Progenitor cell of endocrine pancreas (in vitro differentiated cells): ENCODE measurements around the gene ADGRL3. TPM values are rescaled to one million over a fixed set of nuclear protein-coding genes. Genes with fewer than 3 reads are reported as not detected.
"Not testable (repeated sequence)": the region's sequence is repeated elsewhere in the genome, so short reads cannot be mapped to it uniquely, and the experiment has no call there.

ENCODE experiments used
- DNase-seq: peaks from one replicate; pipeline ENCODE4 v3.0.0; 2021; ENCODE audit warnings: low spot score; ENCODE audit not compliant: unreplicated experiment
- H3K27ac Mint-ChIP-seq: 2 replicates; pipeline ENCODE4 v1.8.0; 2021; ENCODE audit warnings: mild to moderate bottlenecking, moderate library complexity, mixed read lengths
- H3K27me3 Mint-ChIP-seq: 2 replicates; pipeline ENCODE4 v1.8.0; 2021; ENCODE audit warnings: mixed read lengths
- H3K36me3 Mint-ChIP-seq: 2 replicates; pipeline ENCODE4 v1.8.0; 2022; ENCODE audit warnings: mixed read lengths; ENCODE audit not compliant: insufficient read depth
- H3K4me1 Mint-ChIP-seq: 2 replicates; pipeline ENCODE4 v1.8.0; 2021; ENCODE audit warnings: low read depth, mixed read lengths
- H3K4me3 Mint-ChIP-seq: 2 replicates; pipeline ENCODE4 v1.8.0; 2021; ENCODE audit warnings: low read depth, mild to moderate bottlenecking, moderate library complexity, mixed read lengths
- H3K9me3 Mint-ChIP-seq: 2 replicates; pipeline ENCODE4 v1.8.0; 2021; ENCODE audit warnings: low read depth, mixed read lengths
- total RNA-seq: library from RNA; stranded (reverse); gene quantifications from 2 replicates; pipeline ENCODE4 v1.2.1, GENCODE V29; 2021
- TF ChIP-seq, protein P1 (sequence below): fragments of 200-600 bp; sonication (generic); IDR thresholded peaks from one replicate; pipeline ENCODE4 v1.5.0; 2021; ENCODE audit warnings: antibody characterized with exemption, mild to moderate bottlenecking; ENCODE audit not compliant: unreplicated experiment

Gene ADGRL3
- total RNA-seq, 1 donor from 2014 or later = 5.6 TPM

DNA sequence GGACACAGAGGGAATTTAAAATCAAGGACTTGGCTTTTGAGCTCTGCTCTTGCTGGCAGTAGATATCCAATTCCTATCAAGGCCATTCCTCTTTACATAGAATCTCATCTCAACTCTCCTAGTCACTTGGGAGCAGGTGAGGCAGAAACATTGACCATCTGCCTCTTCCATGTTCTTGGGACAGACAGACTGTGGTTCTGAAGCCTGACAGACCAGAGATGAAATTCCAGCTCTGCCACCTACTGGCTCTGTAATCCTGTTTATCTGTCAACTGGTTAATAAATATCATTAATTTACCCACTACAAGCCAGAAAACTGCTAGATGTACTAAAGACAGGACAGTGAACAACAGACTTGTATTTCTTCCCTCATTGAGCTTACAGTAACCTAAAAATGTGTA lies 300.8 kb downstream of the ADGRL3 start:
- no peaks in the 10 kb centered on the region for H3K4me1 Mint-ChIP-seq
- no peak for DNase-seq
- H3K27ac Mint-ChIP-seq = no peak overlapping the region
- TF ChIP-seq, protein P1, sequence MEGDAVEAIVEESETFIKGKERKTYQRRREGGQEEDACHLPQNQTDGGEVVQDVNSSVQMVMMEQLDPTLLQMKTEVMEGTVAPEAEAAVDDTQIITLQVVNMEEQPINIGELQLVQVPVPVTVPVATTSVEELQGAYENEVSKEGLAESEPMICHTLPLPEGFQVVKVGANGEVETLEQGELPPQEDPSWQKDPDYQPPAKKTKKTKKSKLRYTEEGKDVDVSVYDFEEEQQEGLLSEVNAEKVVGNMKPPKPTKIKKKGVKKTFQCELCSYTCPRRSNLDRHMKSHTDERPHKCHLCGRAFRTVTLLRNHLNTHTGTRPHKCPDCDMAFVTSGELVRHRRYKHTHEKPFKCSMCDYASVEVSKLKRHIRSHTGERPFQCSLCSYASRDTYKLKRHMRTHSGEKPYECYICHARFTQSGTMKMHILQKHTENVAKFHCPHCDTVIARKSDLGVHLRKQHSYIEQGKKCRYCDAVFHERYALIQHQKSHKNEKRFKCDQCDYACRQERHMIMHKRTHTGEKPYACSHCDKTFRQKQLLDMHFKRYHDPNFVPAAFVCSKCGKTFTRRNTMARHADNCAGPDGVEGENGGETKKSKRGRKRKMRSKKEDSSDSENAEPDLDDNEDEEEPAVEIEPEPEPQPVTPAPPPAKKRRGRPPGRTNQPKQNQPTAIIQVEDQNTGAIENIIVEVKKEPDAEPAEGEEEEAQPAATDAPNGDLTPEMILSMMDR = no peak
- no peaks in the 10 kb centered on the region for H3K36me3 Mint-ChIP-seq
- no peak overlapping the region for H3K4me3 Mint-ChIP-seq
- H3K27me3 Mint-ChIP-seq = no peaks in the 10 kb centered on the region
- H3K9me3 Mint-ChIP-seq = no peaks in the 10 kb centered on the region

DNA sequence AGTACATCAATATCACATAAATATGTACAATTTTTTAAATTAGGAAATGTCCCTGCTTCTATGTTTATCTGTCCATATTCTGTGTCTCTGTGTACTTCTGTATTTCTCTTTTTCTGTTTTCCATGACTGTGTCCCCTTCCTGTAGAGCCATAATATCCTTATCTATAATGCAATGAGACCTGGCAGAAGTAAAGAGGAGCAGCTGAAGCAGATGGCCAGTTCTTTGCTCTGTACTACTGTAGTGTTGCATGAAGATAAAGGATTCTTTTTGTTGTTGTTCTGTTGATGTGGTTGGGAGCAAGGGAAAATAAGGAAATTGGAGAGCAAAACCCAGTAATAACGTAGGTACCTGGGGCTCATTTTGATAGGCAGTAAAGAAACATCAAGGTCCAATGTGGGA lies 301.7 kb downstream of the ADGRL3 start:
- Mint-ChIP-seq H3K27ac (no peak overlapping the region), H3K27me3 (no peaks in the 10 kb centered on the region), H3K4me1 (peaks cover 4% of the 10 kb centered on the region), H3K36me3 (no peaks in the 10 kb centered on the region), H3K4me3 (no peak overlapping the region), H3K9me3 (no peaks in the 10 kb centered on the region)
- TF ChIP-seq, protein P1 = no peak
- DNase-seq = no peak

DNA sequence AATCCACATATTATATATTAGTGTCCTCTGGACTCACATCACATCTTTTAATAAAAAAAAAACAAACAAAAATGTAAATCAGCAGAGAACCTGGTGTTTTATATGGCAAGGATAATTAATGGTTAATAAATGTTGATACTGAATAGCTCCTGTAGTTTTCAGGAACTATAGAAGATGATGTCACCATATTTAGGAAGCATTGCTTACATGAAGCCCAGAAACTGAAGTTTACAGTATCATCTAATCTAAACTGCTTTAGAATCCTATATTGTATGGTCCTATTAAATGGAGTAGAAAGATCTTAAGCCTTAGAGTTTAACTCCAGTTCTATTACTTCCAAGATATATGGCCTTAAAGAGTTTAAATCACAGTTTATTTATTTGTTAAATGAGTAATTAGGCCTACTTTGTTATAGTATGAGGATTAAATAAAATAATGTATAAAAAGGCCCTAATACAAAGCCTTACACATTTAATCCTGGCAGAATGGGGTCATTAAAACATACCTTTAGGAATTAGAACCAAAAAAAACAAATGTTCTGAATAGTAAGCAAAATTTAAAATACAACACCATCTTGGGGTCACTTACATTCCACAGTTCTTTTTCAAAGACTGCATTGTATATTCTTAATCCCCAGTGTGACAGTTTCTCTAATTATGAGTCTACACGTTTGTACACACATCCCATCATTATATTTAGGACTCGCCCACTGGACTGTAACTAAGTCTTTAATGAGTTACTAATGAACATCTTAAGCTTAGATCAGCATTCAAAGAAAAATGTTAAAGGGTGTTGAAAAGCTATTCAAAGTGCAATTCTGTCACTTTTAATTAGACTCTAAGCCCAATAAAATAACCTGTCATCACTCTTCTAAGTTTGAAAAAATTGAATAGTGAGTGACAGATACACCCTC lies 305.9 kb downstream of the ADGRL3 start:
- Mint-ChIP-seq H3K4me3 (no peak overlapping the region), H3K36me3 (peaks cover 1% of the 10 kb centered on the region), H3K27ac (no peak overlapping the region), H3K4me1 (peaks cover 10% of the 10 kb centered on the region), H3K9me3 (peaks cover 16% of the 10 kb centered on the region), H3K27me3 (no peaks in the 10 kb centered on the region)
- DNase-seq = no peak
- TF ChIP-seq, protein P1 = no peak

DNA sequence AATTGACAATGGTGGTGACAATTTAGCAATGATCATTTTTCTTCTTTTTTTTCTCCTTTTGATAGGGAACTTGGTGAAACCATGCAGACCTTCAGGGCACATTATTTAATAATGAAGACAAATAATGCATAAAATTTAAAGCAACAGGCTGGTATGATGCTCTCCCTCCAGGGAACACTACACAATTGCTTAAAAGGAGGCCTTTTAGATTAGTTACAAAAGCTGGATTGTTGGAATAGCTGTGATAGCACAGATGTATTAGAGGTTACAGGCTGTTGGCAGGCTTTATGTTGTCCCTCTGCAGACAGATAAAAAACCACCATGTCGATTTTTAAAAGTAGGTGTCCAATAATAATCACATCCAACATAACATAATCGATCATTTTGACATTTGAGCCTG lies 307.0 kb downstream of the ADGRL3 start:
- H3K9me3 Mint-ChIP-seq = peaks cover 16% of the 10 kb centered on the region
- H3K27me3 Mint-ChIP-seq = no peaks in the 10 kb centered on the region
- TF ChIP-seq, protein P1 = no peak
- no peak for DNase-seq
- no peak overlapping the region for H3K27ac Mint-ChIP-seq
- no peak overlapping the region for H3K4me3 Mint-ChIP-seq
- H3K4me1 Mint-ChIP-seq = peaks cover 10% of the 10 kb centered on the region
- peaks cover 1% of the 10 kb centered on the region for H3K36me3 Mint-ChIP-seq

DNA sequence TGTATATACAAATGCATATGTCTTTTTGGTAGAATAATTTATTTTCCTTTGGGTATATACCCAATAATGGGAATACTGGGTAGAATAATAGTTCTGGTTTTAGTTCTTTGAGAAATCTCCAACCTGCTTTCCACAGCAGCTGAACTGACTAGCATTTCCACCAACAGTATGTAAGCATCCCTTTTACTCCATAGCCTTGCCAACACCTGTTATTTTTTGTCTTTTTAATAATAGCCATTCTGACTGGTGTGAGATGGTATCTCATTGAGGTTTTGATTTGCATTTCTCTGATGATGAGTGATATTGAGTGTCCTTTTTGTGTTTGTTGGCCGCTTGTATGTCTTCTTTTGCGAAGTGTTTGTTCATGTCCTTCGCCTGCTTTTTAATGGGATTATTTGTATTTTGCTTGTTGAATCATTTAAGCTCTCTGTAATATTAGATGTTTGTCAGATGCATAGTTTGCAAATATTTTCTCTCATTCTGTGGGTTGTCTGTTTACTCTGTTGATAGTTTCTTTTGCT lies 309.7 kb downstream of the ADGRL3 start:
- peaks cover 16% of the 10 kb centered on the region for H3K9me3 Mint-ChIP-seq
- not testable (repeated sequence) for H3K4me1 Mint-ChIP-seq, H3K36me3 Mint-ChIP-seq, DNase-seq, H3K4me3 Mint-ChIP-seq, H3K27me3 Mint-ChIP-seq, H3K27ac Mint-ChIP-seq
